Heart right ventricle (tissue), 16 donors: ENCODE measurements around the gene SLC12A3. TPM values are rescaled to one million over a fixed set of nuclear protein-coding genes. Genes with fewer than 3 reads are reported as not detected.

Experiments
- ATAC-seq, 8 donors: fragments of 200-7000 bp; cut with Tn5 transposase; one replicate each; pipeline ENCODE4 v1.9.1; 2020; ENCODE audit warnings: mild to moderate bottlenecking in 8 of 8, moderate library complexity in 8 of 8, moderate number of reproducible peaks in 1 of 8
- DNase-seq, 2 donors: peaks; one replicate each; pipeline ENCODE4 v3.0.0-alpha.2; 2020
- H3K27ac ChIP-seq, 10 donors: fragments of 200-600 bp; sonication (generic) in 2 of 10; one replicate each; pipeline versions ENCODE4 v1.5.0 to v1.8.0; 2020 to 2022; ENCODE audit warnings: mild to moderate bottlenecking in 3 of 10
- H3K27me3 ChIP-seq, 7 donors: fragments of 200-600 bp; one replicate each; pipeline ENCODE4 v1.8.0; 2021 to 2022; ENCODE audit warnings: mild to moderate bottlenecking in 2 of 7
- H3K36me3 ChIP-seq, 9 donors: fragments of 200-600 bp; sonication (generic) in 1 of 9; one replicate each; pipeline versions ENCODE4 v1.5.0 to v1.8.0; 2020 to 2022; ENCODE audit warnings: mild to moderate bottlenecking in 2 of 9
- H3K4me1 ChIP-seq, 9 donors: fragments of 200-600 bp; sonication (generic) in 1 of 9; one replicate each; pipeline versions ENCODE4 v1.5.0 to v1.8.0; 2020 to 2022; ENCODE audit warnings: mild to moderate bottlenecking in 4 of 9
- H3K4me3 ChIP-seq, 10 donors: fragments of 200-600 bp; sonication (generic) in 2 of 10; one replicate each; pipeline versions ENCODE4 v1.5.0 to v1.8.0; 2020 to 2022; ENCODE audit warnings: mild to moderate bottlenecking in 7 of 10, moderate library complexity in 2 of 10
- H3K9me3 ChIP-seq, 11 donors: fragments of 200-600 bp in 10 of 11; sonication (generic) in 2 of 11; one replicate each; pipeline versions ENCODE4 v1.5.0 to v1.8.0; 2013 to 2022; ENCODE audit warnings: mild to moderate bottlenecking in 2 of 11, control low read depth in 1 of 11, moderate library complexity in 1 of 11
- WGBS, 2 donors: extraction: QIAGEN DNeasy Blood & Tissue Kit; methylation state at CpG; one replicate each; pipeline ENCODE4 v1.1.7; 2013; ENCODE audit warnings: inconsistent platforms in 1 of 2; 5-methylcytosine and 5-hydroxymethylcytosine counted together
- intact Hi-C, 10 donors: fragments of 100-400 bp; cut with DNase I; formaldehyde crosslinking; loops; one replicate each; pipeline versions ENCODE4 v1.11.1 to v1.14.2; 2022
- polyA plus RNA-seq, 2 donors: library from polyadenylated mRNA; stranded (reverse); fragments of 200-250 nt; gene quantifications; one replicate each; pipeline ENCODE4 v1.2.3, GENCODE V29; 2013
- total RNA-seq, 10 donors: library from RNA; stranded (reverse); fragmentation: NEBNext Ultra II Directional in 3 of 10; extraction: Animal tissue kit (Norgen Biotek cat#: 25700) in 3 of 10; gene quantifications; one replicate each; pipeline versions ENCODE4 v1.2.1 to v1.2.4, GENCODE V29; 2021 to 2023
- TF ChIP-seq, protein P1 (sequence below), 9 donors: fragments of 200-600 bp; sonication (generic) in 2 of 9; IDR thresholded peaks; one replicate each; pipeline versions ENCODE4 v1.5.0 to v1.8.0; 2021 to 2022; ENCODE audit warnings: antibody characterized with exemption in 9 of 9, mild to moderate bottlenecking in 5 of 9, moderate library complexity in 1 of 9
- donor health status: Arrhythmogenic right ventricular cardiomyopathy.
- donor health status: ischemic (EF 13 %, LVEDD 7.1; RV severe dilation, severe dysfunction).
- donor health status: healthy with polysubstance abuse.
- donor health status: DM: no; HTN: yes; CAD: no.
- donor health status: DM: no; HTN: no; CAD: no.
- donor health status: ischemic (EF 25% LVEDD 6.9; RV normal size, moderate dysfunction).
- donor health status: ischemic (EF 25% LVEDD 5.7; RV mildly dilated, moderate dysfunction).
- donor health status: healthy.
- donor health status: DM: yes; HTN: yes; CAD: no.
- donor health status: Ischemic cardiomyopathy.
- donor health status: ischemic (EF 35%, LVEDD 5.7; RV mildly dilated, moderate dysfunction).
- donor health status: nonischemic (EF 11% LVEDD 7.7; RV severe dilation, severe dysfunction).
- donor health status: DM: yes; HTN: yes; CAD: no.
- donor health status: PGD.
- donor health status: ischemic (EF 29% LVEDD 5.4; RV normal size, mild dysfunction).
- donor health status: nonischemic (EF 23%, LVEDD 6.1; RV moderate dilation, normal function).

The SLC12A3 gene
- total and polyA plus RNA-seq, 12 donors = not detected

DNA sequence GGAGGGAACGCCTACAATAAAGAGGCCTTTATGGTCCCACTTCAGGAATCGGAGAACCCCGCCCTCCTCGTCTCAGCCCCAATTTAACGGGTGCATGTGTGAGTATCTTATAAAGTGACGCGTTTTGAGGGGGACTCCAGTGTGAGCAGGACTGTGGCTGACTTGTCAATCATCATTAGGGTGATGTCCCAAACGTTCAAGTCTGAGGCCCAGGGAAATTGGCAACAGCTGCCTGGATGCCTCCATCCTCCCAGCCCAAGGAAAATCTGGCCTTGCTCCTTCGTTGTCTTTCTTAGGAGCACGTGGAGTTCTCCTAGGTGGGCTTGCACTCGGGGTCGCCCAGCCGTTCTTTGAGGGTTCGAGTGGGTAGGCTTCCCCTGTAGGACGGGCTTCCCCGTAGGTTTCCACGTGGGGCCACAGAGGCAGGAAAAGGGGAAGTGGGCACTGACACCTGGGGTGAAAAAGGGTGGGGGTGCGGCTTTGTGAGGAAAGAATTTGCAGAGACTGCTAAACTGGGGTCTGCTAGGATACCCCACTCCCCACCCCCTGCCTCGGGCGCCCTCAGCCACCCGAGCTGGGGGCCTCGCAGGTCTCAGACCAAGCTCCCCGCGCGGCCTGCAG is 66.4 kb downstream of the SLC12A3 start:
- peaks cover 8 to 43% (median 40%) of the 10 kb centered on the region in 9 donors for H3K4me1 ChIP-seq
- ATAC-seq (peak in 3 of 8 donors; percentile 0 to 1 (median 0)), DNase-seq (peak in 1 of 2 donors; percentile 22)
- no peaks in the 10 kb centered on the region for H3K9me3 ChIP-seq
- intact Hi-C loops = loop anchor here in 3 of 10 donors (5.0 to 10.0 kb wide), 2 partner anchors 64 to 513 kb away; partner anchors contain the start of genes SLC12A3 (in 2 of the 3), CIAPIN1 (in 1 of the 3) and COQ9 (in 1 of the 3)
- H3K4me3 ChIP-seq = peak overlapping the region; percentile 61 to 100 (median 95)
- peak overlapping the region; percentile 95 to 100 (median 99) for H3K27ac ChIP-seq
- 22 to 24% methylated on average over 25 of the region's 25 CpGs for WGBS, 2 donors
- TF ChIP-seq, protein P1, sequence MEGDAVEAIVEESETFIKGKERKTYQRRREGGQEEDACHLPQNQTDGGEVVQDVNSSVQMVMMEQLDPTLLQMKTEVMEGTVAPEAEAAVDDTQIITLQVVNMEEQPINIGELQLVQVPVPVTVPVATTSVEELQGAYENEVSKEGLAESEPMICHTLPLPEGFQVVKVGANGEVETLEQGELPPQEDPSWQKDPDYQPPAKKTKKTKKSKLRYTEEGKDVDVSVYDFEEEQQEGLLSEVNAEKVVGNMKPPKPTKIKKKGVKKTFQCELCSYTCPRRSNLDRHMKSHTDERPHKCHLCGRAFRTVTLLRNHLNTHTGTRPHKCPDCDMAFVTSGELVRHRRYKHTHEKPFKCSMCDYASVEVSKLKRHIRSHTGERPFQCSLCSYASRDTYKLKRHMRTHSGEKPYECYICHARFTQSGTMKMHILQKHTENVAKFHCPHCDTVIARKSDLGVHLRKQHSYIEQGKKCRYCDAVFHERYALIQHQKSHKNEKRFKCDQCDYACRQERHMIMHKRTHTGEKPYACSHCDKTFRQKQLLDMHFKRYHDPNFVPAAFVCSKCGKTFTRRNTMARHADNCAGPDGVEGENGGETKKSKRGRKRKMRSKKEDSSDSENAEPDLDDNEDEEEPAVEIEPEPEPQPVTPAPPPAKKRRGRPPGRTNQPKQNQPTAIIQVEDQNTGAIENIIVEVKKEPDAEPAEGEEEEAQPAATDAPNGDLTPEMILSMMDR (IDR thresholded peaks at IDR 0.05) = no peak
- H3K36me3 ChIP-seq = peaks cover 0 to 29% (median 8%) of the 10 kb centered on the region in 9 donors
- H3K27me3 ChIP-seq = no peaks in the 10 kb centered on the region

DNA sequence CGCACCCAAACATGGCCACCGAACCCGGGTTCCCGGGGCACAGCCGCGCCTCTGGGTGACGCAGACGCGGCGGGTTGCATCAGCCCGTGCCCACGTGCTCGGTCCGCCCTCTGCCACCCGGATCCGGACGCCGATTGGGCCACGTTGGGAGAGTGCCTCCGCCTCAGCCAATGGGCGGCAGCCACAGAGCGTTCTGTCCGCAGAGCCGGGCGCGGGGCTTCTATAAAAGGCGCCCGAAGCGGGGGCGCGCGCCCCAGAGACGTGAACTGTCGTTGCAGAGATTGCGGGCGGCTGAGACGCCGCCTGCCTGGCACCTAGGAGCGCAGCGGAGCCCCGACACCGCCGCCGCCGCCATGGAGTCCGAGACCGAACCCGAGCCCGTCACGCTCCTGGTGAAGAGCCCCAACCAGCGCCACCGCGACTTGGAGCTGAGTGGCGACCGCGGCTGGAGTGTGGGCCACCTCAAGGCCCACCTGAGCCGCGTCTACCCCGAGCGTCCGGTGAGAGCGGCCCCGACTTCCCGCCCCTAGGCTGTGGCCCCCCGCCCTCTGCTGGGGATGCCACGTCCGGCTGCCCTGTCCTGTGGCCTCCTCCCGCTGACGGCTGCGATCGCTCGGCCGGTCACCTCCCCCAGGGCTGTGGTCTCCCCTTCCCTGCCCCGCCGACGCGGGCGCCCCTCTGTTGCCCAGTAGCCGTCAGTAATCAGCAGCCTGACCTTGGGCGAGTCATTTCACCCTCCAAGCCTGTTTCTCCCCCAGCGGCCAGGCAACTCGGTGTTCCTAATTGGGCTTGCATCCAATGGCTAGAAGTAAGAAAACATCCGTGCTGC is 67.1 kb downstream of the SLC12A3 start, which contains the start of gene HERPUD1:
TSS of gene HERPUD1 (plus strand) at position 251 of the 829 bp plus-strand sequence. CDS start at position 354, 103 bp downstream.
- DNase-seq (peak; percentile 99), ATAC-seq (peak; percentile 94 to 98 (median 96))
- intact Hi-C loops = loop anchor here in 3 of 10 donors (5.0 to 10.0 kb wide), 2 partner anchors 65 to 513 kb away; partner anchors contain the start of genes SLC12A3 (in 2 of the 3), CIAPIN1 (in 1 of the 3) and COQ9 (in 1 of the 3)
- Histone ChIP-seq H3K27me3 (no peaks in the 10 kb centered on the region), H3K4me1 (peaks cover 8 to 50% (median 47%) of the 10 kb centered on the region in 9 donors), H3K36me3 (peaks cover 0 to 36% (median 15%) of the 10 kb centered on the region in 9 donors), H3K27ac (peak within 1 kb of the TSS; percentile 95 to 100 (median 99)), H3K4me3 (peak within 1 kb of the TSS; percentile 61 to 100 (median 95)), H3K9me3 (no peaks in the 10 kb centered on the region)
- 0% methylated on average over 82 to 83 of the region's 83 CpGs for WGBS, 2 donors
- TF ChIP-seq, protein P1 (IDR thresholded peaks at IDR 0.05) = peak in 3 of 9 donors; percentile 30 to 35 (median 33)

- no peaks in the 10 kb centered on the region for H3K9me3 ChIP-seq
- peak; percentile 68 to 87 (median 81) for ATAC-seq
- TF ChIP-seq, protein P1 (IDR thresholded peaks at IDR 0.05) = no peak
- DNase-seq = peak; percentile 80 to 81
- WGBS, 2 donors = 1 to 2% methylated on average over 25 of the region's 25 CpGs
- peak overlapping the region; percentile 95 to 100 (median 99) for H3K27ac ChIP-seq
- H3K4me1 ChIP-seq = peaks cover 8 to 59% (median 54%) of the 10 kb centered on the region in 9 donors
- intact Hi-C loops = loop anchor here in 3 of 10 donors (5.0 to 10.0 kb wide), 2 partner anchors 66 to 512 kb away; partner anchors contain the start of genes SLC12A3 (in 2 of the 3), CIAPIN1 (in 1 of the 3) and COQ9 (in 1 of the 3)
- peaks cover 0 to 45% (median 24%) of the 10 kb centered on the region in 9 donors for H3K36me3 ChIP-seq
- H3K4me3 ChIP-seq = peak overlapping the region; percentile 61 to 100 (median 95)
- no peaks in the 10 kb centered on the region for H3K27me3 ChIP-seq
Measured at GRCh38 chr16:56932721-56933619, 68.0 kb downstream of the SLC12A3 start.
